ENCODE results near the gene ZNF253.
"Not testable (repeated sequence)": the region's sequence is repeated elsewhere in the genome, so short reads cannot be mapped to it uniquely, and the experiment has no call there.

Gene ZNF253

GRCh38 chr19:19900139-19900728 is 34.6 kb downstream of the ZNF253 start:
- peak; percentile 12 for DNase-seq (ENCODE audit: low spot score)

- DNase-seq (ENCODE audit: low spot score) = peak; percentile 94
These were observed 35.2 kb downstream of the ZNF253 start, which contains the start of gene ZNF93 for GRCh38 chr19:19900729-19901444. Gene ZNF93, plus strand, starts transcription at chr19:19900946. Its CDS starts 143 bp downstream, at chr19:19901089.

- not testable (repeated sequence) for DNase-seq (ENCODE audit: low spot score)
These were observed 41.9 kb downstream of the ZNF253 start for GRCh38 chr19:19907551-19907950.

- no peak for DNase-seq (ENCODE audit: low spot score)
These were observed 44.0 kb downstream of the ZNF253 start for GRCh38 chr19:19909654-19910053.

DNA sequence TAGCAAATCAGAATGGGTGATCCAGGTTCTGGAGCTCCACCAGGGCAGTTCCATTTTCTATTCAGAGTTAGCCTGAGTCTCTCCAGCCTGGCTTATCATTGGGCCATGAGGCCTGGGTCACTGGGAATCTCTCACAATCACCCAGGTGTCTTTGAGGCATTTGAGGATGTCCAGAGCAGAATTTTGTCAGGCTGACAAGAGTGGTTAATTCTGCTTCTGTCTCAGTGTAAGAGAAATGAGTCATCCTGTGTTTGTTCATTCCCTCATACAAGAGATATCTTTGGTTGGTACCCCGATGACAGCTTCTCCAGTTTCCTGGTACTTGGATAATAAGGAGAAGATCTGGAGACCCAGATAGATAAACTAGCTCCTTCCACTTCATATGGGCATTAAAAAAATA is 45.5 kb downstream of the ZNF253 start:
- DNase-seq (ENCODE audit: low spot score) = no peak

- no peak for DNase-seq (ENCODE audit: low spot score)
These were observed 48.9 kb downstream of the ZNF253 start for GRCh38 chr19:19914596-19914995.

DNA sequence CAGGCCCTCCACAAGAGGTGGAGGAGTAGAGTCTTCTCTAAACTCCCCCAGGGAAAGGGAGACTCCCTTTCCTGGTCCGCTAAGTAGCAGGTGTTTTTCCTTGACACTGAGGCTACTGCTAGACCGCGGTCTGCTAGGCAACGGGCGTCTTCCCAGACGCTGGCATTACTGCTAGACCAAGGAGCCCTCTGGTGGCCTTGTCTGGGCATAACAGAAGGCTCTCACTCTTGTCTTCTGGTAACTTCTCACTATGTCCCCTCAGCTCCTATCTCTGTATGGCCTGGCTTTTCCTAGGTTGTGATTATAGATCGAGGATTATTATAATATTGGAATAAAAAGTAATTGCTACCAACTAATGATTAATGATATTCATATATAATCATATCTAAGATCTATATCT is 64.7 kb downstream of the ZNF253 start:
- DNase-seq (ENCODE audit: low spot score) = not testable (repeated sequence)

GRCh38 chr19:19933432-19934314 is 68.0 kb downstream of the ZNF253 start:
- not testable (repeated sequence) for DNase-seq (ENCODE audit: low spot score)

DNA sequence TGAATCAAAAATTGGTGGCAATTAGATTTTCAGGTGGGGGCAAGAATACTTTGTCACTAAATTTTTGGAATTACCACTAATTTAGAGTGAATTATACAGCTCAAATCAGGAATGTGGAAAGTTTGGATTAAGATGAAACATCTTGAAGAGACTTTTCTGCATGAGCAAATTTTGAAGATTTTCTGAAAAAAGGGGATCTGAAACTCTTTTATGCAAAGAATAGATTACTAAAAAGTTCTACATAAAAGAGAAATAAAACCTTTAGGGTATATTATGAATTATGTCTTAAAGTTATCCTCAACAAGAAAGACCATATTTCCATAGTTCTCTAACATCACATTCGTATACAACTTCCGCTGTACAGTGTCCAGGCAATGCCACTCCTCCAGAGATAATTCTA is 71.7 kb downstream of the ZNF253 start:
- DNase-seq (ENCODE audit: low spot score) = no peak

DNA sequence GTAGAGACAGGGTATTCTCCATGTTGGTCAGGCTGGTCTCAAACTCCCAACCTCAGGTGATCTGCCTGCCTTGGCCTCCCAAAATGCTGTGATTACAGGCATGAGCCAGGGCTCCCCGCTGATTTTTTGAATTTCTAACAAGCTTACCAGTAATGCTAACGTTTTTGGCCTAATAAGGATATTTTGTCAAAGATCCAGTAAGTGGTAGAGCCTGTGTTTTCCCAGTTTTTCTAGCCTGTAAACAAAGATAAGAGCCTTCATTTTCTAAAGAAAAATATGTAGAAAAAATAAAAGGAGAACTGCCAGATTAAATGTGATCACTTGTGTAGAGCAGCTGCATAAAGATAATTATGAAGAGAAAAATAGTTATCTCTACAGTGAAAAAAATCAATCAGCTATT is 72.8 kb downstream of the ZNF253 start:
- DNase-seq (ENCODE audit: low spot score) = no peak

- DNase-seq (ENCODE audit: low spot score) = no peak
These were observed 78.3 kb downstream of the ZNF253 start for GRCh38 chr19:19943848-19944582.
